ENCODE data around the gene C11orf65. TPM values are rescaled to one million over a fixed set of nuclear protein-coding genes. Genes with fewer than 3 reads are reported as not detected.
A peak's percentile ranks its signal among the peaks of the same experiment; 100 is the strongest.

C11orf65 gene
- total RNA-seq, 1 donor from 2014 or later: under 0.01 TPM

- no peak for DNase-seq (ENCODE audit: low read depth in 2 of 2)
These were observed 96.3 kb downstream of the C11orf65 start for GRCh38 chr11:108370990-108371389.

- DNase-seq (ENCODE audit: low read depth in 2 of 2): no peak
These were observed 97.0 kb downstream of the C11orf65 start for GRCh38 chr11:108370315-108370714.

- no peak for DNase-seq (ENCODE audit: low read depth in 2 of 2)
These were observed 98.3 kb downstream of the C11orf65 start for GRCh38 chr11:108369064-108369463.

- DNase-seq (ENCODE audit: low read depth in 2 of 2): no peak
These were observed 99.2 kb downstream of the C11orf65 start for GRCh38 chr11:108368134-108368533.

GRCh38 chr11:108364159-108364558, 103.2 kb downstream of the C11orf65 start:
- DNase-seq (ENCODE audit: low read depth in 2 of 2): no peak

GRCh38 chr11:108351468-108351867, 115.9 kb downstream of the C11orf65 start:
- DNase-seq (ENCODE audit: low read depth in 2 of 2): peak in 1 of 2 donors; percentile 2

- DNase-seq (ENCODE audit: low read depth in 2 of 2): no peak
These were observed 120.9 kb downstream of the C11orf65 start for GRCh38 chr11:108346451-108346850.

- no peak for DNase-seq (ENCODE audit: low read depth in 2 of 2)
These were observed 121.6 kb downstream of the C11orf65 start for GRCh38 chr11:108345767-108346166.

- no peak for DNase-seq (ENCODE audit: low read depth in 2 of 2)
These were observed 123.6 kb downstream of the C11orf65 start for GRCh38 chr11:108343714-108344113.

GRCh38 chr11:108341654-108342053, 125.7 kb downstream of the C11orf65 start:
- DNase-seq (ENCODE audit: low read depth in 2 of 2): no peak

GRCh38 chr11:108340973-108341372, 126.4 kb downstream of the C11orf65 start:
- DNase-seq (ENCODE audit: low read depth in 2 of 2): no peak

GRCh38 chr11:108338750-108339149, 128.6 kb downstream of the C11orf65 start:
- DNase-seq (ENCODE audit: low read depth in 2 of 2): no peak

GRCh38 chr11:108333403-108333899, 133.9 kb downstream of the C11orf65 start:
- no peak for DNase-seq (ENCODE audit: low read depth in 2 of 2)

Other genes starting within 250 kb of the C11orf65 start
- gene NPAT, start 244.9 kb downstream of the C11orf65 start, total RNA-seq: 10.9 and 16.5 TPM in 2 replicates
- gene ATM, start 244.5 kb downstream of the C11orf65 start, total RNA-seq: 59.1 and 65.7 TPM in 2 replicates
- gene POGLUT3, start 30.9 kb upstream of the C11orf65 start, total RNA-seq: 8.7 and 10.2 TPM in 2 replicates
- gene EXPH5, start 126.2 kb upstream of the C11orf65 start, total RNA-seq: under 0.01 TPM in 2 replicates
- gene DDX10, start 197.5 kb upstream of the C11orf65 start, total RNA-seq: 32.1 and 34.9 TPM in 2 replicates